ENCODE data around the gene TOB1. TPM values are rescaled to one million over a fixed set of nuclear protein-coding genes. Genes with fewer than 3 reads are reported as not detected.

TOB1 gene
- total and polyA plus RNA-seq, 9 of the 15 experiments (the other 6 are each of a cell fraction or from before 2014, with no cell fraction given): 4.8 to 63.7 (median 13.2) TPM

DNA sequence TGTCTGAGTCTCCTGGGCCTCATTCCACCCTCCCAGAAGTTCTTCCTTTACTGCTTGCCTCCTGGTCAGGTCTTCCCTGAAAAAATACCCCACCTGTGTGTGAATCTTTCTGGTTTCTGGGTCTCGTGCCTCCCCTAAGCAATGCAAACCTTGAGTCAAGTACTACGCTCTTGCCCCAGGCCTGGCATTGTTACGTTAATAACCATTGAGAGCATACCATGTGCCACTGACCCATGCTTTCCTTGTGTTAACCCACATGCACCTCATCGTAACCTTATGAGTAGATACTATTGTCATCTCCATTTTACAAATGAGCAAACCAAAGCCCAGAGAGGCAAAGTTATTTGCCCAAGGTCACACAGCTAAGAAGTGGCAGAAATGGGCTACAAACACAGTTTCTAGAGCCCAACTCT, 25.4 kb upstream of the TOB1 start:
- H3K9me3 ChIP-seq (replicated peaks; ENCODE audit: control insufficient read depth, insufficient read depth, low read depth, low read length): no peaks in the 10 kb centered on the region
- ChIA-PET POLR2A (interaction anchor here (2.5 kb wide), 1 partner anchor 25 kb away, joined by 8 read pairs; the partner anchor contains the start of gene TOB1), CTCF (ENCODE audit: low intra/inter-chr PET ratio) (no interaction called here)
- 72% methylated on average over 4 of the region's 4 CpGs for WGBS (ENCODE audit: insufficient coverage, low coverage, missing lambda C conversion rate)
- H4K20me1 ChIP-seq (replicated peaks; ENCODE audit: control insufficient read depth, insufficient read depth, low read length): no peaks in the 10 kb centered on the region
- no TSS peak for BruUV-seq (replicated peaks)
- no peaks in the 10 kb centered on the region for H3K36me3 ChIP-seq (ENCODE audit: control insufficient read depth, insufficient read depth, low read length)
- no peaks in the 10 kb centered on the region for H3K79me2 ChIP-seq (ENCODE audit: control insufficient read depth, insufficient read depth, low read length)
- in situ Hi-C loops (cut with MboI): no loop called here
- H3K4me2 ChIP-seq (ENCODE audit: insufficient read depth, low read length): no peak overlapping the region
- H3K4me1 ChIP-seq (replicated peaks in 1 of 2; ENCODE audit: control insufficient read depth in 2 of 2, insufficient read depth in 2 of 2, low read length in 2 of 2): peaks cover 7 to 11% of the 10 kb centered on the region in 2 experiments; a peak in 4 of 5 replicates
- DNase-seq (ENCODE audit: extremely low read depth in 1 of 4, low spot score in 3 of 4) (peak in 1 of 4 experiments; percentile 1), FAIRE-seq (no peak), ATAC-seq (no peak)
- no peak overlapping the region for H3K27ac ChIP-seq (ENCODE audit: extremely low read depth, low read depth, low read length)
- intact Hi-C loops (cut with micrococcal nuclease): no loop called here
- H2AFZ ChIP-seq (ENCODE audit: low read depth, low read length): no peak overlapping the region
- H3K9ac ChIP-seq (ENCODE audit: insufficient read depth in 1 of 2, low read depth in 2 of 2, low read length in 2 of 2): no peak overlapping the region
- H3K27me3 ChIP-seq (ENCODE audit: control insufficient read depth in 2 of 2, insufficient read depth in 2 of 2, low read length in 2 of 2): no peaks in the 10 kb centered on the region
- H3K4me3 ChIP-seq: no peak overlapping the region
- H3K9me1 ChIP-seq (ENCODE audit: control insufficient read depth, insufficient read depth, low read length): no peaks in the 10 kb centered on the region
- TF ChIP-seq MLX (CRISPR knock-in tag; conservative IDR thresholded peaks at IDR 0.05): no peak
- TF ChIP-seq KDM1A (IDR thresholded peaks at IDR 0.05): peak in 1 of 2 experiments; percentile 31; a peak in 2 of 4 replicates
- no peak for TF ChIP-seq ZNF324 (CRISPR knock-in tag; IDR thresholded peaks at IDR 0.05)
- no peak for TF ChIP-seq ZNF311 (CRISPR knock-in tag; IDR thresholded peaks at IDR 0.05)
- TF ChIP-seq BCOR (IDR thresholded peaks at IDR 0.05): peak; percentile 60
- TF ChIP-seq ZFP36 (IDR thresholded peaks at IDR 0.05; ENCODE audit: low read depth, low read length, partially characterized antibody): peak; percentile 63
- TF ChIP-seq RBM25 (IDR thresholded peaks at IDR 0.05; ENCODE audit: low read depth, low read length, severe bottlenecking): peak; percentile 73

Data from K562 (cell line).